GM21786 (cell line): ENCODE data around the gene FCN2.

Experiments
- ATAC-seq: cut with Tn5 transposase; IDR thresholded peaks from one replicate; pipeline ENCODE4 v1.9.1; 2021; ENCODE audit not compliant: unreplicated experiment

Gene FCN2

GRCh38 chr9:134880484-134881312, at the start of gene FCN2:
TSS of gene FCN2 (plus strand) at chr9:134880810. CDS start at chr9:134880822, 12 bp downstream.
- no peak for ATAC-seq

- no peak for ATAC-seq
Observed at GRCh38 chr9:134830926-134831720, 49.5 kb upstream of the FCN2 start.

GRCh38 chr9:134832471-134832870, 48.1 kb upstream of the FCN2 start:
- ATAC-seq = no peak

- ATAC-seq = no peak
Observed at GRCh38 chr9:134833294-134833880, 47.2 kb upstream of the FCN2 start.

- no peak for ATAC-seq
Observed at GRCh38 chr9:134834217-134834956, 46.2 kb upstream of the FCN2 start.

GRCh38 chr9:134834957-134835419, 45.6 kb upstream of the FCN2 start:
- no peak for ATAC-seq

GRCh38 chr9:134835448-134835847, 45.2 kb upstream of the FCN2 start:
- no peak for ATAC-seq

- ATAC-seq = no peak
Observed at GRCh38 chr9:134835987-134836386, 44.6 kb upstream of the FCN2 start.

- no peak for ATAC-seq
Observed at GRCh38 chr9:134836406-134836970, 44.1 kb upstream of the FCN2 start.

- ATAC-seq = no peak
Observed at GRCh38 chr9:134837529-134837928, 43.1 kb upstream of the FCN2 start.

- no peak for ATAC-seq
Observed at GRCh38 chr9:134838651-134839454, 41.8 kb upstream of the FCN2 start.

GRCh38 chr9:134839455-134840125, 41.0 kb upstream of the FCN2 start:
- no peak for ATAC-seq

- ATAC-seq = no peak
Observed at GRCh38 chr9:134840511-134840910, 40.1 kb upstream of the FCN2 start.

- no peak for ATAC-seq
Observed at GRCh38 chr9:134841180-134841904, 39.3 kb upstream of the FCN2 start.

- ATAC-seq = no peak
Observed at GRCh38 chr9:134842321-134842720, 38.3 kb upstream of the FCN2 start.

GRCh38 chr9:134843740-134844139, 36.9 kb upstream of the FCN2 start:
- ATAC-seq = no peak

GRCh38 chr9:134844821-134845220, 35.8 kb upstream of the FCN2 start:
- ATAC-seq = no peak

GRCh38 chr9:134846187-134846586, 34.4 kb upstream of the FCN2 start:
- no peak for ATAC-seq

GRCh38 chr9:134846699-134847098, 33.9 kb upstream of the FCN2 start:
- ATAC-seq = no peak
